Activated CD4-positive, CD25-positive, alpha-beta regulatory T cell (primary cell): ENCODE measurements around the gene OSM.
A peak's percentile ranks its signal among the peaks of the same experiment; 100 is the strongest.

Experiments
- DNase-seq, 4 experiments: peaks; one replicate each; lab custom pipeline; 2025; lab: John Stamatoyannopoulos, UW

The OSM gene

GRCh38 chr22:30263883-30264282 lies 2.8 kb downstream of the OSM start:
- no peak for DNase-seq

- DNase-seq = peak; percentile 50 to 81 (median 64)
Measured at GRCh38 chr22:30262917-30263741, 3.5 kb downstream of the OSM start.

- no peak for DNase-seq
Measured at GRCh38 chr22:30262112-30262511, 4.5 kb downstream of the OSM start.

GRCh38 chr22:30261134-30261533 lies 5.5 kb downstream of the OSM start:
- no peak for DNase-seq

- no peak for DNase-seq
Measured at GRCh38 chr22:30260682-30261081, 6.0 kb downstream of the OSM start.

- DNase-seq = no peak
Measured at GRCh38 chr22:30260276-30260675, 6.4 kb downstream of the OSM start.

- no peak for DNase-seq
Measured at GRCh38 chr22:30254314-30254713, 12.3 kb downstream of the OSM start.

GRCh38 chr22:30253205-30253852 lies 13.3 kb downstream of the OSM start:
- no peak for DNase-seq

- no peak for DNase-seq
Measured at GRCh38 chr22:30252411-30253204, 14.0 kb downstream of the OSM start.

GRCh38 chr22:30251711-30252110 lies 14.9 kb downstream of the OSM start:
- no peak for DNase-seq

GRCh38 chr22:30250661-30251267 lies 15.9 kb downstream of the OSM start:
- DNase-seq = no peak

GRCh38 chr22:30250039-30250565 lies 16.5 kb downstream of the OSM start:
- no peak for DNase-seq

GRCh38 chr22:30249049-30250038 lies 17.3 kb downstream of the OSM start:
- DNase-seq = no peak

- DNase-seq = no peak
Measured at GRCh38 chr22:30248484-30248883, 18.2 kb downstream of the OSM start.

GRCh38 chr22:30247974-30248373 lies 18.7 kb downstream of the OSM start:
- DNase-seq = no peak

- no peak for DNase-seq
Measured at GRCh38 chr22:30247561-30247960, 19.1 kb downstream of the OSM start.

- DNase-seq = no peak
Measured at GRCh38 chr22:30246814-30247376, 19.8 kb downstream of the OSM start.

GRCh38 chr22:30245985-30246813 lies 20.5 kb downstream of the OSM start, which contains the start of gene LIF:
LIF (minus strand) TSS chr22:30246759; CDS start chr22:30246695, 64 bp downstream.
- DNase-seq = peak in 3 of 4 experiments; percentile 16 to 31 (median 27)
